Muscle of arm (tissue), 12 donors: ENCODE measurements around the gene MPRIP. TPM values are rescaled to one million over a fixed set of nuclear protein-coding genes. Genes with fewer than 3 reads are reported as not detected.
A peak's percentile ranks its signal among the peaks of the same experiment; 100 is the strongest.

Experiments
- DNase-seq: peaks from one replicate; pipeline ENCODE4 v3.0.0-alpha.2; 2013
- polyA plus RNA-seq, 12 donors: library from polyadenylated mRNA; unstranded; fragments of 120-200 nt; gene quantifications; one replicate each; pipeline ENCODE4 v1.2.1, GENCODE V29; 2013; ENCODE audit not compliant: insufficient read length in 12 of 12

MPRIP gene
- polyA plus RNA-seq, 12 donors, result 100 to 231 (median 191) TPM

DNA sequence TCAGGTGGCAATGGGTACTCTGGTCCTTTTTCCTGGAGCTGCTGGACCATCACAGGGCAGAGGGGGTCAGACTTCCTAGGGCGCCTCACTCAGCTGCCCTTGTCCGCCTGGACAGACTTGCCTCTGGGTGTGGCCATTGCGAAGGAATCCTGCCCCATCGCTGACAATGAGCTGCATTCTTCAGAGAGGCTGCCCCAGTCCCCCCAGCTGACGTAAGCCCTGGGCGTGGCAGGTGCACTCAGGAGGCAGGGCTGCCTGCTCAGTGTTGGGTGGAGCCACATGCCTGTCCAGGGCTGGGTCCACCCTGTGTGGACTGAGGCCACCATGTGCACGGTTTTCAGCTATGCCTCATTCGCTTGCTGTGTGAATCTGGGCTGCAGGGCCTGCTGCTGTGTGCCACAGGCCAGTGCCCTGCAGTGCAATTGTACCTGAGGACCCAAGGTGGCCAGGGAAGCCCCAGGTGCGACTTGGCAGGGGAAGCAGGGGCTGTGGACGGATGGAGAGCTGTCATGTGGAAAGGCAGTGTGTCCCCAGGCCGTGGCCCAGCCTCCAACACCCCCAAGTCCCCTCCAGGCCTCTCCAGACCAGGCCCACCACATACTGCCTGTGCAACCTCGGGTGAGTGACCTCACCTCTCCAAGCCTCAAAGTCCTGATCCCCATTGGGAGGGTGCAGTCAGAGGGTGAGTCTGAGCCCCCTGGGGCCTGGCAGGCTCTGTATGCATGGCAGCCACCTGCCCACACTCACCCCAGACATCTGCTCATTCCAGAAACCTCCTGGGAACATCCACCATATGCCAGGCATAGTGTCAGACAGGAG is 14.0 kb upstream of the MPRIP start:
- DNase-seq, result no peak

DNA sequence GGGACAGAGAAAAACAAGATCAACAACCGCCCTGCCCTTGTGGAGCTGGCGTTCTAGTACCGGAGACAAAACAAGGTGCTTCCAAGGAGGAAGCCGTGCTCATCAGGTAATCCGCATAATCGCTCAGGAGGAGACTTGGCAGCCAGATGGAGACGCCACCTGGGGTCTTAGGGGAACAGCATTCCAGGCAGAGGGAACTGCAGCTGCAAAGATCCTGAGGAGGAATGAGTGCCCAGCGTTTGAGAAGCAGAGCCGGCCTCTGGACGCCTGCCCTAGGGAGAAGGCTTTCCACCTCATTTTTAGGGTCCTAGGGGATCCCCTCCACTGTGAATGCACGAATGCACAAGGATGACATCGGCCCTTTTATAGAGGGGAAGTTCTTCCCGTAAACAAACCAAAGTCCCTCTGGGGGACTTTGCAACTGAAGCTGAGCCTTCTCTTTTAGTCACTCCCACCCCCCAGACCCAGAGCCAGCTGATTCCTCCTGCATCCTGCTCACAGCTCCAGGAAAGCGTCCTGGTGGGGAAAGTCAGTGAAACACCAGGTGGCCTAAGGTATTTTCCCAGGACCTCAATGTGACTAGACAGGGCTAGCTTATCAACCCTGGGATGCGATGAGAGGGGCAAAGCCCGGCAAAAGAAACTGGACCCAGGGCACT is 13.2 kb upstream of the MPRIP start:
- no peak for DNase-seq

DNA sequence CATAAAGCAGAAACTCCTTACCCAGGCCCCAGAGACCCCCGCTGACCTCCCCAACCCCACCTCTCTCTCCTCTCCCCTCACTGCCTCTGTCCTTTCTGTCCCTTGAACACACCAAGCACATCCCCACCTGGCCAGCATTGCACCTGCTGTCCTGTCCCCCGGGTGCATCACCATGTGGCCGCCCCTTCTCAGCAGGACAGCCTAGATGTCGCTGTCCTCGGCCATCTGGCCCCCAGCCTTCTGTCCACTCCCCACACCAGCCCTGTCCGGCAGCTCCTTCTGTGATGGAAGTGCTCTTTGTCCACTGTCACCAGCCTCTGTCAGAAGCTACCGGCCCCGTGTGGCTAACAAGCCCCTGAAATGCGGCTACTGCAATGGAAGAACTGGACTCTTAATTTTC is 12.3 kb upstream of the MPRIP start:
- DNase-seq, result no peak

DNA sequence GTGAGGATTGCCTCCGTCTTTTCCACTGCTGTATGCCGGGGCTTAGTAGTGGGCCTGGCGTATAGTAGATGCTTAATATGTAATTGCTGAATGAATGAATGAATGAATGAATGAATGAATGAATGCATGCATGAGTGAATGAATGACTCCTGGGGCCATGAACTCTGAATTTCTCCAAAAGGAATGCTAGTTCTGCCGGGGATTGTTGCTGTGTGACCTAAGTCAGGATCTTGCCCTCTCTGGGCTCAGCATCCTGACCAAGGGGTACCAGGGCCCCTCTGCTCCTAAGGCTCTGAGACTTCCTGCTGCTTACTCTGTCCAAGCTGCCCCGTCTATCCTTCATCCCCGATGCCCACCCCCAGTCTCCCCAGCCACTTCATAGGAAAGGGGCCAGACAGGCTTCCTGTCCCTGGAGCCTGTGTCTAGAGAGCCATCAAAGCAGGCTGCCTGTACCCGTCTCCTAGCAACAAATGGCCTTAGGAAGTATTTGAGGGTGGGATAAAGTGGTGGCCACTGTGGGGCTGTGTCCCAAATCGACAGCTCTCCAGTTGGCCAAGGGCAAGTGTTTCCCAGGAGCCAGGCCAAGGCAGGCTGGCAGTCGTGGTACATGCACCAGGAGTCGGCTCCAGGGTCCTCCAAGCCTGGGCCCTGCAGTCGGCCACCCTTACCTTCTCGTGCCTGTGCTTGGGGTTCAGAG is 11.6 kb upstream of the MPRIP start:
- DNase-seq, result no peak

DNA sequence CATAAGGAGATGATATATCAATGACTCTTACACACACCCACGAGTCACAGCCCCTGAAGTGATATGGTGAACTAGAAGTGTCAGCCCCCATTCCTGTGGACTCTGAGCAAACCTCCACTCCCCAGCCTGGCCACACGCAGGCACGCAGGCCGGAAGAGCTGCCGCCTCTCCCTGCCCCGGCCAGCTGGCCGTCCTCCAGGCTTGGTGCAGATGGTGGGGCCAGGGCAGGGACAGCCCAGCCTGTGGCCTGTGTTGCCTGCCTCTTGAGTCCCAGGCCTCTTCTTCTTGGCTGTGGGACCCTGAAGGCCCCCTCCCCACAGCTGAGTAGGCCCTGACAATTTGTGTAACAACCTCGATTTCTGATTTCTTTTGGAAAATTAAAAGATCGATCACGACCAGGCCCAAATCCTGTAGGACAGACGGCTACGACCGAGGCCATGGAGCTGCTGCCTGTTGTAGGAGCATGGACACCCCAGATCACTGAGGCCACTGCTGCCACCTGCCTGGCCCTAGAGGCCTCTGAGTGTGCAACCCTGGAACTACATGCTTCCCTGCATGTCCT is 10.0 kb upstream of the MPRIP start:
- no peak for DNase-seq

DNA sequence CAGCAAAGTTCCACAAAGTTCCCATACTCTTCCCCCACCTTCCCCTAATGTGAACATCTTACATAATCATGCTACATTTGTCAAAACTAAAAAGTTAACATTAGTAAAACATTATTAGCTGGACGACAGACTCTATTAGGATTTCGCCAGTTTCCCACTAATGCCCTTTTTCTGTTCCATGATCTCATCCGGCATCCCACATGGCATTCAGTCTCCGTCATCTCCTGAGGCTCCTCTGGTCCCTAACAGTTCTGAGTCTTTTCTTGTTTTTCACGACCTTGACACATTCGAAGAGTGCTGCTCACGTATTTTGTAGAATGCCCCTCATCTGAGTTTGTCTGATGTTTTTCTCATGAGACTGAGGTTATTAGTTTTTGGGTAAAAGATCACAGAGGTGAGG is 8.8 kb upstream of the MPRIP start:
- no peak for DNase-seq

DNA sequence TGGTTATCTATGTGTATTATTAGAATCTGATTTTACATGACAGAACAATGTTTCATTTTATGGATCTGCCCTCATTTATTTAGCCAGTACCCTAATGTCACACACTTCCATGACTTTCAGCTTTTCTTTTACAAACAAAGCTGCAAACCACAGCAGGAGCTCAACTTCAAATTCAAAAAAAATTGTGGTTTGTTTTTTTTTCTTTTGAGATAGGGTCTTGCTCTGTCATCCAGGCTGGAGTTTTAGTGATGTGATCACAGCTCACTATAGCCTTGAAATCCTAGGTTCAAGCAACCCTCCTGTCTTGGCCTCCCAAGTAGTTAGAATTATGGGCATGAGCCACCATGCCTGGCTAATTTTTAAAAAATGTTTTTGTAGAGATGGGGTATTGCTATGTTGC is 8.2 kb upstream of the MPRIP start:
- DNase-seq, result no peak

DNA sequence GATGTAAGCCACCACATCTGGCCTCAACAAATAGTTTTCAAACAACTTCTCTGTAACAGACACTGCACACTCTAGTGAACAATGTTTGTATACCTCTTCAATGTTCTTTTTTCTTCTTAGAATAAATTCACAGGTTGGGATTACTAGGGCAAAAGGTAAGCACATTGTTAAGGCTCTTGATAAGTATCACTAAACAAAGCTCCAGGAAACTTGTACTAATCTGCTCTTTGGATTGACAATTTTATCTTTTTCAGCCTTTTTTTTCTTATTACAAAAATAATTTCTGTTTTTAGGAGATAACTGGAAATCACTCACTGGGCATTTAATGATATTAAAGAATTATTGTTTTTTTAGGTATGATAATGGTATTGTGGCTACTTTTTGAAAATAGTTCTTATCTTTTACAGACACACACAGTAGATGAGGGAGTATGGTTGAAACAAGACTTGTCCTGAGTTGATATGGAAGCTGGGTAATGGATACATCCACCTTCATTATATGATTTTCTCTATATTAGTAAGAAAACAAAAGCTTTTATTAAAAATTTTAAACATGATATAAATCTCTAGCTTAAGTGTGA is 7.7 kb upstream of the MPRIP start:
- no peak for DNase-seq

DNA sequence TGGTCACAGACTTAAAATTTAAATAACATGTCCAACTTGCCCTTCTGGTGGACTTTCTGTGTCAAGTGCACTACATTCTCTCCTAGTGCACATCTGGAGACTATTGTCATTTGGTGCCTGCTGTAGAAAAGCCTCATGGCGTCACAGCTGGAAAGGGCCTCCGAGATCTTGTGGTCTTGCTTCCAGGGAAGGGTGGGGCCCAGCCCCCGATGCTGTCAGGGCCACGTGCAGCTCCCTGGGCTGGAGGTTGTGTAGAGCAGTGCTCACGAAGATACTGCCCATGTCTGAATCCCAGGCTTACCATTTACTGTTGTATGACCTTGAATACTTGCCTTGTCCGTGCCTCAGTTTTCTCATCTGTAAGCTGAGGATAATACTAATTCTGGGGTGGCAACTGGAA is 6.8 kb upstream of the MPRIP start:
- no peak for DNase-seq

DNA sequence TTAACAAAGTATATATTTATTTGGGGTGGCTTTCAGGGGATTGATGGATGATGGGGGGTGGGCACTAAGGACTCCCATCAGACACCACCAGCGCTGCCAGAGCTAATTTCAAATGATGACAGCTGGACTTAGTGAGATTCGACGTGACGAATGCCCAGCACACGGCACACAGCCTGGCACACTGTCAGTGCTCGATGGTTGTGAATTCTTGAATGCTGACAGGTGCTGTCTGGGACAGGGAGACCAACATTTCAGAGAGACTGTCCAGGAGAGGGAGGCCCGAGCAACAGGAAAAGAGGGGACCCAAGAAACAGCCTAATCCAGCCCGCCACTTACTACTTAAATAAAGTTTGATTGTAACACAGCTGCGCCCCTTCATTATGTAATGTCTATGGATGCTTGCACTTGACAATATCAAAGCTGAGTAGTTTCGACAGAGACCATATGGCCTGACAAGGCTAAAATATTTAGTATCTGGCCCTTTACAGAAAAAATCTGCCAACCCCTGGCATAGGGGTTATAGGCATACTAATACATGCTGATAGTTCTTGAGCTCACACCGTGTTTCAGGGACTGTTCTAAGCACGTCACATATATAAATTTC is 6.2 kb upstream of the MPRIP start:
- DNase-seq, result no peak

DNA sequence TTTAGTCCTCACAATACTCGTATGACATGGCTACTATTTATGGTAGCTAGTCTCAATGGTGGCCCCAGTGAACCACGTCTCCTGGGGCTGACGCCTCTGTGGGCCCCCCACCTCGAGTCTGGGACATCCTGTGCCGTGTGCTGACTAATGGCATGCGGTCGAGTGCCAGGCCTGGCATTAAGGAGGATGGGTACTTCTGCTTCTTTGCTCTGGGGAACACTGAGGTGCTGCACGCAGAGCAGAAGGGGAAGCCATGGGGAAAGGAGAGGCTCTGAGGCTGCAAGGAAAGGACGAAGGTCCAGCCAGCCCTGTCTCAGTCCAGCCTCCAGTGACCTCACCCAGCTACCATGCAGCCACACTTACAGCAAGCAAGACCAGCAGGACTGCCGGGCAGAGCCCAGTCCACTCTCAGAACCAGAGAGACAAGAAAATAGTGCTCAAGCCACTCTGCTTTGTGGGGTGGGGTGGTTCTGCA is 5.7 kb upstream of the MPRIP start:
- no peak for DNase-seq

DNA sequence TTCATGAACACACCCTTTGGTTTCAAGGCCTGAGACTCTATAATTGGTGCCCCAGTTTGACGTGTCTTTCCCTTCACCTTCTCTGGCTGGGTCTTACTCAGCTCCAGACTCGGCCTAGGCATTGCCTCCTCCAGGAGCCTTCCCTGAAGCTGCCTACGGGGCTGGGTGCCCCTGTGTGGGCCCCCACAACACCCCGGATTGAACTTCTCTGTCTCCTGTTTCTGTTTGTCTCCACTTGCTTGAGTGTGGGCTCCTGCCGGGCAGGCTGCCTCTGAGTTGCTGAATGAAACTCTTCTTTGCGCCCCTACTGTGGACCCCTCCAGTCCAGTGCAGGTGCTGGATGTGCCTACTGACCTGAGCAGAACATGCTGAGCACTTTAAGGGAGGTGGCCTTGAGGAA is 2.3 kb upstream of the MPRIP start:
- no peak for DNase-seq

DNA sequence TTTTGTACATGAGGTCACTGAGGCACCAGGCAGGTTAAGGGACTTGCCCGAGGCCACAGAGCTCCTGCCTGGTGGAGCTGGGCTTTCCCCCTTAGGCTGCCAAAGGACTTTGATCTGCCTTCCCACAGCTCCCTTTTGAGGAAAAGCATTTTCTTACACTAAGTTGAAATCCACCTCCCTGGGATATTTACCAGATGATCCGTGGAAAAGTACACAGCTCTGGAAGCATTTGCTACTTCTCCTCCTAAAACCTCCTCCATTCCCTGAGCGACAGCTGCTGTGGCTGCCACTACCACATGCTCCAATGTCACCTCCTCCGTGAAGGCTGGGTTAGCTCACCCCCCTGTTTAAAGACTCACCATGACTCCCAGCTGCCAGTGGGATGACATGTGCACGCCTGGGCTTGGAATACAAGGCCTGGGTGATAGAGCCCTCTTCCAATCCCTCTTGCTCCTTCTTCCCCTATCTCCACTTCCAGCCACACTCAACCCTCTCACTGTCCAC is 1.2 kb upstream of the MPRIP start:
- DNase-seq, result no peak

DNA sequence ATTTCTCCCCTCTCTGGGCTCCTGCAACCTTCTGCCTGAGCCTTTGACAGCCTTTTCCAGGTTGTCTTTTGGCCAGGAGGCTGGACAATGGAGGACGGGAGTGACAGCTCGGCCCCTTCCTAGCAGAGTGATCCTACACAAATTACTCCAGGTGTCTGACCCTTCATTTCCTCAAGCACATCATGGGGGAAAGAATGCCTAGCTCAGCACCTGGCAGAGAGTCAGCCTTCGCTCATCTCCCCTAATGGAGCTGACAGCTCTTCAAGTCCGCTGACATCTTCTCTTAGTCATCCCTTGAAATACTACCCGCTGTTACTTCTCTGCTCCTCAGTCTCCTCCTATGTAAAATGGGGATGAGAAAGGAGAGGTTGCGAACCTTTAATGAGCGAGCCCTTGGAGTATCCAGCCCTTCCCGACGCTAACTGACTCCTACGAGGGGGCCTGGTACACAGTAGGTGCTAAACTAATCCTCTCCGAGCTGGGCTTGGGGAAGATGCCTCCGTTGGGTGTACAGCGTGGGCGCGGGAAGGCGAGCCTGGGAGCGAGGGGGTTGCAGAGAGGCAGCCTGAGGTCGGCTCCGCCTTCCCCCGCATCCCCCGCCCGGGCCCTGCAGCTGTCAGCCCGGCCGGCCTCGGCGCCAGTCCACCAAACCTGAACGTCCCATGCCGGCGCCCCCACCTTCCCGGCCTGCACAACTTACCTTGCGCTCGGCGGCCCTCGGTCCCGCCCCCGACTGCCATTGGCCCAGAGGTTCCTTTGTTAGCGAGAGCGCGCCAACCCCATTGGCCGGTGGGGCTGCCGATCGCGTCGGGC is 480 bp upstream of the MPRIP start:
- DNase-seq, result peak; percentile 96

DNA sequence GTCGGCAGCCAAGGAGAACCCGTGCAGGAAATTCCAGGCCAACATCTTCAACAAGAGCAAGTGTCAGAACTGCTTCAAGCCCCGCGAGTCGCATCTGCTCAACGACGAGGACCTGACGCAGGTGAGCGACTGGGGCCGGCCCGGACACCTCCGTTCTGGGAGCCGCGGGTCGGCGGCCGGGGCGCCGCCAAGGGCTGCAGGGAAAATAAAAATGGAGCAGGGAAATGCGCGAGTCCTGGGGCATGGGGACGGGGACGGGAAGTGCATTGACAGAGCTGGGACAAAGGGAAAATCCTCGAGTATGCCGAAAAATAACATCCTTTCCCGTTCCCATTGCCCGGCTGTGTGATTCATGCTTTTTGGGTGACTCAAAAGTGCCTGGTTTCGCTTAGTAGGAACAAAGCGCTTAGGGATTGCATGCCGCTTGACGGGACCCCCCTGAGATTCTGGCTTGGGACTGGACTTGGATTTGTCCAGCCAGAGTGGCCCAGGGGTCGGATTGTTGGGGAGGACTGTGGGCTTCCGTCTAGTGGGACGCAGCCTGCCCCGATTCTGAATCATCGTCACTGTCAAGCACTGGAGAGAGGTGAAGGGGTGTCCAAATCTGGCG is 699 bp downstream of the MPRIP start:
- DNase-seq, result no peak

DNA sequence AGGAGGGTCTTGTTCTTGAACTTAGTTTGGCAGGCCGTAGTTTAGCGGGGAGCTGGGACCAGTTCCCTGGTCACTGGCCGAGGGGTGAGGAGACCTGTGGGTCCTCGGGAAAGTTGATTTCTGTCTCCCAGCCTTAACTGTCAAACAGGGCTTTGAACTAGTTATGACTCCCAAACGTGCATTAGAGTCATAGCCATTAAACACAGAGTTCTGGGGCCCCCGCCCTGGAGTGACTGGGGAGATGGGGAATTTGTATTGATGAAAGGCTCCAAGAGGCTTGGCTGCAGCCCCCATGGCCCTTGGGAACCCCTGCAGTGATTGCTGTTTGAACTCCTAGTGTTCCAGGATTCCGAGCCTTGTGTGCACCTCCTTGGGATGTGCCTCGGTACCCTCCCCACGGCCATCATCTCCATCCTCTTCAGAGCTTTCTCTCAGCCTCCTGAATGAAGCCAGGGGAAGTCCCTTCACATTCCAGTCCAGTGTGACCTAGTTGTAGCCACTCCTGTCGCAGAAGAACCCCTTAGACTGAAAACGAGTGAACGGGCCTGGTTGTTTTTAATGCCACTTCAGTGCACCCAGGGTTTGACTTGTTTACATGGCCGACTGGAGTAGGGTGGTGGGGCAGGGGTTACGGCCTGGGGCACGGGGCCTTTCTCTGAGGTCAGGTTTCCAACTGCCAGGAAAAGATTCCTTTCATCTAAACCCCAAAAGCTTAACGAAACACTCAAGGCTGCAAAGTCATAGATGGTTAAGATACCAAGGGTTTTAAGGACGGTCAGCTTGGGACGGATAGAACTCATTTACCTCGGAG is 1.4 kb downstream of the MPRIP start:
- no peak for DNase-seq

DNA sequence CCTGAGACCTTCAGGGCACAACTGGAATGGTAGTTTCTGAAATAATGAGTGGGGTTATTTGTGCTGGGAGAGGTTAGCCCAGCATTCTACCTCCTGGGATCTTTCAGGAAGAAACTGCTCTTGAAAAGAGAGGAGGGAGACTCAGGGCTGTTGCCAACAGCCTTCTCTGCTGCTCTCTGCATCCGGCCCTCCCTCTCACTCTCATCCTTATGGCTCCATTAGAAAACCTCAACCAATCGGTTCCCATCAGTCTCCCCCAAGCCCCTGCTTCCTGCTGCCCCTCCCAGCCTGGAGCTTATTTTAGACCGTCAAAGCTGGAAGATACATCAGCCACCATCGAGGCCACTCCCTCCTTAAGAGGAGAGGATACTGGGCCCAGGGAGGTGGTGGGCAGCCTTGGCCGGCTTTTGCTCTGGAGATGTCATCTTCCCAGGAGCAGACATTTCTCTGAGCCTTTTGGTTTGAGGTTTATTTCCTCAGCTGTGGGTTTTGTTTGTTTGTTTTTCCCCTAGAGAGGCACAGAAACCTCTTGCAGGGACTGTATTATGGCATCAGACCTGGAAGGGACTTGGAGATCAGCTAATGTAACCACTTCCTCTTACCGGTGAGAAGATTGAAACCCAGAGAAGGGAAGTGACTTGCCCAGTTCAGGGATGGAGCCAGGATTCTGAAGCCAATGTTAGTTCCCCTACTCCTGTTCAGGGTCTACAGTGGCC is 2.7 kb downstream of the MPRIP start:
- DNase-seq, result peak; percentile 86

DNA sequence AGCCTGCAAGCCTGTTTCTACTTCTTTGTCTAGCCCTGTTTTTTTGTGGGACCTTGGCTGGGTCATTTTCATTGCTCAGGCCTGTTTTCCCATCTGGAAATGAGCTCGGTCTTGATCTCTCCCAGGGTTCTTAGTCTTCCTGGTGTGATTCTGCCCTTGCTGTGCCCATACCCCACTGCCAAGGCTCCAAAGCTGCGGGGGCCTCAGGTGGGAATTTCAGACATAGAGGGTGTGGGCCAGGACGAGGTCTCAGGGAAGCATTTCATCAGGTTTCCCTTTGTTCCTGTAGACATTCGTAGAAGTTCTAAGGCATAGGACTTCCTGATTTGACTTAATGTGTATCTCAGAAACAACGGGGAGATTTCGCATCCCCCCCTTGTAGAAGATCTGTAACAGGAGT is 5.8 kb downstream of the MPRIP start:
- DNase-seq, result no peak
